DMS53 treated with DMSO at 0.1 percent for 48 hours (cell line): ENCODE results near the gene CELSR1.

Experiments used
- DNase-seq: peaks from one replicate; lab custom pipeline; 2025; ENCODE audit not compliant: unreplicated experiment; lab: John Stamatoyannopoulos, UW

CELSR1 gene

GRCh38 chr22:46379066-46379930 lies 158.1 kb downstream of the CELSR1 start:
- DNase-seq = peak; percentile 71

- DNase-seq = no peak
Measured at GRCh38 chr22:46378426-46379065, 158.9 kb downstream of the CELSR1 start.

GRCh38 chr22:46377525-46378425 lies 159.6 kb downstream of the CELSR1 start:
- peak; percentile 73 for DNase-seq

- DNase-seq = no peak
Measured at GRCh38 chr22:46376908-46377524, 160.4 kb downstream of the CELSR1 start.

- DNase-seq = no peak
Measured at GRCh38 chr22:46376111-46376510, 161.3 kb downstream of the CELSR1 start.

GRCh38 chr22:46374663-46375474 lies 162.6 kb downstream of the CELSR1 start:
- peak; percentile 71 for DNase-seq

- DNase-seq = no peak
Measured at GRCh38 chr22:46373921-46374662, 163.3 kb downstream of the CELSR1 start.

GRCh38 chr22:46373159-46373558 lies 164.3 kb downstream of the CELSR1 start:
- peak; percentile 39 for DNase-seq

GRCh38 chr22:46372686-46373085 lies 164.7 kb downstream of the CELSR1 start:
- no peak for DNase-seq

GRCh38 chr22:46371623-46372226 lies 165.7 kb downstream of the CELSR1 start:
- DNase-seq = no peak

GRCh38 chr22:46370584-46371291 lies 166.7 kb downstream of the CELSR1 start:
- DNase-seq = peak; percentile 65

GRCh38 chr22:46369716-46370583 lies 167.5 kb downstream of the CELSR1 start:
- DNase-seq = no peak

- DNase-seq = no peak
Measured at GRCh38 chr22:46368871-46369715, 168.3 kb downstream of the CELSR1 start.

- no peak for DNase-seq
Measured at GRCh38 chr22:46368422-46368821, 169.0 kb downstream of the CELSR1 start.

- peak; percentile 86 for DNase-seq
Measured at GRCh38 chr22:46367707-46368191, 169.7 kb downstream of the CELSR1 start.
